Testis (tissue), 3 donors: ENCODE measurements around the gene KCNG4. TPM values are rescaled to one million over a fixed set of nuclear protein-coding genes. Genes with fewer than 3 reads are reported as not detected.

Source experiments
- DNase-seq: peaks from one replicate; pipeline ENCODE4 v3.0.0-alpha.2; 2019
- H3K27ac ChIP-seq, 2 donors: fragments of 200-600 bp; sonication (generic); one replicate each; pipeline ENCODE4 v1.5.1; 2019
- H3K27me3 ChIP-seq: fragments of 200-600 bp; sonication (generic); one replicate; pipeline ENCODE4 v1.5.1; 2019
- H3K36me3 ChIP-seq: fragments of 200-600 bp; sonication (generic); one replicate; pipeline ENCODE4 v1.5.1; 2017; ENCODE audit warnings: low read depth; ENCODE audit errors: missing control alignments
- H3K4me1 ChIP-seq: fragments of 200-600 bp; sonication (generic); one replicate; pipeline ENCODE4 v1.5.1; 2019
- H3K4me3 ChIP-seq, 2 donors: fragments of 200-600 bp; sonication (generic); one replicate each; pipeline ENCODE4 v1.5.1; 2017 to 2019
- H3K9me3 ChIP-seq: fragments of 200-600 bp; sonication (generic); one replicate; pipeline ENCODE4 v1.5.1; 2017
- POLR2A ChIP-seq: fragments of 450-650 bp; IDR thresholded peaks from one replicate; pipeline ENCODE4 v1.6.1; 2017; ENCODE audit warnings: antibody characterized with exemption, mild to moderate bottlenecking, moderate library complexity
- WGBS, 2 donors: methylation state at CpG; one replicate each; pipeline ENCODE4 v1.1.5; 2018; 5-methylcytosine and 5-hydroxymethylcytosine counted together
- intact Hi-C: fragments of 100-400 bp; cut with DNase I; formaldehyde crosslinking; loops from one replicate; pipeline ENCODE4 v1.15.1; 2023; ENCODE audit warnings: low total_unique reads
- polyA plus RNA-seq: library from polyadenylated mRNA; stranded (reverse); fragments of 350-450 nt; fragmentation: Illumina TruSeq; extraction: RNeasy Lipid Tissue Mini Kit (QIAGEN cat#74804); gene quantifications from one replicate; pipeline ENCODE4 v1.2.3, GENCODE V29; 2014; ENCODE audit warnings: low read depth, low replicate concordance; ENCODE audit not compliant: insufficient read depth
- total RNA-seq, 2 donors: library from RNA; depleted of rRNA; stranded (reverse); fragments of >200 nt; gene quantifications; one replicate each; pipeline ENCODE4 v1.2.3, GENCODE V29; 2016
- TF ChIP-seq, protein P1 (sequence below), 3 experiments: fragments of 450-650 bp in 2 of 3; fragments of 200-600 bp in 1 of 3; sonication (generic) in 1 of 3; IDR thresholded peaks; one replicate each; pipeline ENCODE4 v1.5.1; 2016 to 2019; ENCODE audit warnings: antibody characterized with exemption in 3 of 3, mild to moderate bottlenecking in 2 of 3, moderate library complexity in 1 of 3

Gene KCNG4
- total and polyA plus RNA-seq, 3 donors from 2014 or later = 0.06 to 0.08 TPM; not detected in 1

DNA sequence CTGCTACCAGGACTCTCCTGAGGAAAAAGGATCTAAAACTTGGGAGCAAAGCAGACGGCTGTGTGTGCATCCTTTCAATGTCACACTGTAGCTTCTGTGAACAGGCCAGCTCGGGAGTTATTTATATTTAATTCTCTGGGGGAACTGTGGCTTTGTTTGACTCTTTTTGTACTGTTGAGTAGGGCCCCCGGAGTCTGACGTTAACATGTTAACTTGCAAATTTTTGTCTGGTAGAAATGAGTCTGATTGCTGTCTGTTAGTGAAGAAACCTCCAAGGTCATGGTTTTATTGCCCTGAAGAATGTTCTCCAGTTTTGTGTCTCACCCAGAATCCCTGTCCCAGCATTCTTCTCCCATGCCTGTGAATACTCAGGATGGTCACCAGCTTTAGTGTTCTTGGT lies 14.2 kb upstream of the KCNG4 start:
- WGBS, 2 donors = 44 to 67% methylated on average over 4 of the region's 4 CpGs
- no peak overlapping the region for H3K27ac ChIP-seq
- intact Hi-C loops = no loop called here
- DNase-seq = no peak
- H3K4me1 ChIP-seq = no peaks in the 10 kb centered on the region
- no peaks in the 10 kb centered on the region for H3K9me3 ChIP-seq
- no peak for TF ChIP-seq POLR2A
- TF ChIP-seq, protein P1, sequence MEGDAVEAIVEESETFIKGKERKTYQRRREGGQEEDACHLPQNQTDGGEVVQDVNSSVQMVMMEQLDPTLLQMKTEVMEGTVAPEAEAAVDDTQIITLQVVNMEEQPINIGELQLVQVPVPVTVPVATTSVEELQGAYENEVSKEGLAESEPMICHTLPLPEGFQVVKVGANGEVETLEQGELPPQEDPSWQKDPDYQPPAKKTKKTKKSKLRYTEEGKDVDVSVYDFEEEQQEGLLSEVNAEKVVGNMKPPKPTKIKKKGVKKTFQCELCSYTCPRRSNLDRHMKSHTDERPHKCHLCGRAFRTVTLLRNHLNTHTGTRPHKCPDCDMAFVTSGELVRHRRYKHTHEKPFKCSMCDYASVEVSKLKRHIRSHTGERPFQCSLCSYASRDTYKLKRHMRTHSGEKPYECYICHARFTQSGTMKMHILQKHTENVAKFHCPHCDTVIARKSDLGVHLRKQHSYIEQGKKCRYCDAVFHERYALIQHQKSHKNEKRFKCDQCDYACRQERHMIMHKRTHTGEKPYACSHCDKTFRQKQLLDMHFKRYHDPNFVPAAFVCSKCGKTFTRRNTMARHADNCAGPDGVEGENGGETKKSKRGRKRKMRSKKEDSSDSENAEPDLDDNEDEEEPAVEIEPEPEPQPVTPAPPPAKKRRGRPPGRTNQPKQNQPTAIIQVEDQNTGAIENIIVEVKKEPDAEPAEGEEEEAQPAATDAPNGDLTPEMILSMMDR (IDR thresholded peaks at IDR 0.05) = no peak
- no peaks in the 10 kb centered on the region for H3K27me3 ChIP-seq
- no peaks in the 10 kb centered on the region for H3K36me3 ChIP-seq
- no peak overlapping the region for H3K4me3 ChIP-seq

DNA sequence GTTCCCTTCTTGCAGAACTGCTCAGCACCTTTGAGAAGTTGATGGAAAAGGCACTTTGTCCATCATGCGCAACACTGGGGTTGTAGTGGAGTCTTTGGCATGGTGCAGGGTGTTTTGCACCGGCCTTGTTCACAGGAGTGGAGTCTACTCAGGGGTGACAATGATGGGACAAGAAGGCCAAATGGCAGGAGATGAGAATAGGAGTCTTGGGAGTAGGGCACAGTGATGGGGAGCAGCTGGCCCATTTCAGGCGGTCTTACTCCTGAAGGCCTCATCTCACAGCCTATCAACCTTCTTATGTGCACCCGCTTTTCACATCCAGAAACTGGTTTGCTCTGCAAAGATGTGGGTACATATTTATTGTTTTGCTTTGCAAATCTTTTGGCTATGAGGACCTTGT lies 13.4 kb upstream of the KCNG4 start:
- intact Hi-C loops = no loop called here
- H3K4me3 ChIP-seq = no peak overlapping the region
- no peak for DNase-seq
- 75% methylated on average over 4 of the region's 4 CpGs for WGBS, 2 donors
- H3K4me1 ChIP-seq = no peaks in the 10 kb centered on the region
- no peak overlapping the region for H3K27ac ChIP-seq
- no peaks in the 10 kb centered on the region for H3K36me3 ChIP-seq
- H3K9me3 ChIP-seq = no peaks in the 10 kb centered on the region
- no peaks in the 10 kb centered on the region for H3K27me3 ChIP-seq
- TF ChIP-seq, protein P1 (IDR thresholded peaks at IDR 0.05) = no peak
- no peak for TF ChIP-seq POLR2A

DNA sequence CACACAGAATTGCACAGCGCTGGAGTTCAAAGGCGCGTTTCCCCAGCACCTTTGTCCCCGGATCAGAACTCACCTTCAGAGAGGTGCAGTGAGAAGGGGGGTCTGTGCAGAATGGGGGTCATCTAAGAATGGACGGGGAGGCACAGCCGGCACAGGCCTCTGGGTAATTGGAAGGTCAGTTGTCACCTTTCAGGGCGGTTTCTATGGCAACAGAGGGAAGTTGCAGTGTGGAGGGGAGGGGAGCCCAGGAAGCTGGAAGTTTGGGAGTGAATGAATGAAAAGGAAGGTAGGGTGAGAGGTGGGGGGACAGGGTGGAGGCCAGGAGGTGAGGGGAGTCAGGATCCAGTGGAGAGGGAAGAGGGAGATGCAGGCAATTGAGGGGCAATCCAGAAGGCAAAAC lies 12.4 kb upstream of the KCNG4 start:
- no peaks in the 10 kb centered on the region for H3K9me3 ChIP-seq
- WGBS, 2 donors = 62 to 68% methylated on average over 7 of the region's 7 CpGs
- no peak for TF ChIP-seq POLR2A
- TF ChIP-seq, protein P1 (IDR thresholded peaks at IDR 0.05) = no peak
- DNase-seq = no peak
- H3K4me1 ChIP-seq = no peaks in the 10 kb centered on the region
- H3K27ac ChIP-seq = no peak overlapping the region
- H3K4me3 ChIP-seq = no peak overlapping the region
- H3K36me3 ChIP-seq = no peaks in the 10 kb centered on the region
- H3K27me3 ChIP-seq = no peaks in the 10 kb centered on the region
- intact Hi-C loops = no loop called here

DNA sequence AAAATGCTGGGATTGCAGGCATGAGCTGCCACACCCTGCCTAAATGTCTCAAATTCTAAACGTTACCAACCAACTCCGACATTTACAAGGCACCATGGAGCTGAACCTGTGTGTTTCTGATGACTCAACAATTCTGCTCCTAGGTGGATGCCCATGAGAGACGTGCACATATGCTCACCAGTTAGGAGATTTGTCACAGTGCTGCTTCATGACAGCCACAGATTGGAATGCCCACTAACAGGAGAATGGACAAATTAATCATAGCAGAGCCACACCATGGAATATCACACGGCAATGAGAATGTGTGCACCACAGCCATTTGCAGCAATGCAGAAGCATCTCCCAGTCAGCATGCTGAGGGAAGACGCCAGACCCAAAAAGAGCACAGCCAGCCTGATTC lies 8.0 kb upstream of the KCNG4 start:
- no peaks in the 10 kb centered on the region for H3K36me3 ChIP-seq
- DNase-seq = no peak
- TF ChIP-seq POLR2A = no peak
- H3K4me3 ChIP-seq = no peak overlapping the region
- H3K27ac ChIP-seq = no peak overlapping the region
- no peaks in the 10 kb centered on the region for H3K27me3 ChIP-seq
- 92 to 95% methylated on average over 5 of the region's 5 CpGs for WGBS, 2 donors
- intact Hi-C loops = no loop called here
- no peaks in the 10 kb centered on the region for H3K4me1 ChIP-seq
- no peaks in the 10 kb centered on the region for H3K9me3 ChIP-seq

DNA sequence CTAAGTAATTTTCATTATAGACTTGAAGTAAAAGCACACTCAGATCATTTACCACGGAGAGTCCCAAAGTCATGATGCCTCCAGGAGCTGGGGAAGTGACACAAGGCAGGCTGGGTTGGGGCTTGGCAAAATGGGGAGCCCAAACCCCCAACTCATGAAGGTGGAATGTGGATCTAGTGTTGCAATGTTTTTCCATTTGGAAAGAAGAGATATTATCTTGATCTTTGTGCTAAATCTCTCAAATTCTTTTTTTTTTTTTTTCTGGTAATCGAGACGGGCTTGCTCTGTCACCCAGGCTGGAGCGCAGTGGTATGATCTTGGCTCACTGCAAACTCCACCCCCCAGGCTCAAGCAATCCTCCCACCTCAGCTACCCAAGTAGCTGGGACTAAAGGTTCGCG lies 7.5 kb upstream of the KCNG4 start:
- 91 to 99% methylated on average over 6 of the region's 6 CpGs for WGBS, 2 donors
- H3K4me3 ChIP-seq = no peak overlapping the region
- intact Hi-C loops = no loop called here
- no peaks in the 10 kb centered on the region for H3K9me3 ChIP-seq
- H3K27me3 ChIP-seq = no peaks in the 10 kb centered on the region
- no peak for DNase-seq
- H3K36me3 ChIP-seq = no peaks in the 10 kb centered on the region
- TF ChIP-seq POLR2A = no peak
- TF ChIP-seq, protein P1 (IDR thresholded peaks at IDR 0.05) = no peak
- no peak overlapping the region for H3K27ac ChIP-seq
- no peaks in the 10 kb centered on the region for H3K4me1 ChIP-seq
